ENCODE data around the gene FIGN. TPM values are rescaled to one million over a fixed set of nuclear protein-coding genes. Genes with fewer than 3 reads are reported as not detected.

FIGN gene
- total RNA-seq, 6 donors from 2014 or later: 0.91 to 4.5 (median 4.1) TPM

- Histone ChIP-seq H3K27ac (no peak overlapping the region), H3K4me3 (no peak overlapping the region)
- ATAC-seq (ENCODE audit: low FRiP score in 2 of 2): no peak
Measured at GRCh38 chr2:163665817-163666216, 70.0 kb downstream of the FIGN start.

GRCh38 chr2:163665051-163665450, 70.8 kb downstream of the FIGN start:
- Histone ChIP-seq H3K4me1 (peaks cover 0 to 6% (median 0%) of the 10 kb centered on the region in 4 donors), H3K9me3 (no peaks in the 10 kb centered on the region), H3K4me3 (no peak overlapping the region), H3K27ac (no peak overlapping the region), H3K36me3 (no peaks in the 10 kb centered on the region), H3K27me3 (no peaks in the 10 kb centered on the region)
- DNase-seq: no peak
- WGBS, 2 donors: 77 to 89% methylated on average over 2 of the region's 2 CpGs
- TF ChIP-seq POLR2AphosphoS5 (IDR thresholded peaks at IDR 0.05) (no peak), CTCF (IDR thresholded peaks at IDR 0.05) (no peak), EP300 (IDR thresholded peaks at IDR 0.05) (no peak), POLR2A (IDR thresholded peaks at IDR 0.05) (no peak)
- ATAC-seq (ENCODE audit: low FRiP score in 2 of 2): no peak

More at GRCh38 chr2:163665817-163666216, 70.0 kb downstream of the FIGN start:
- H3K36me3 ChIP-seq: no peaks in the 10 kb centered on the region
- H3K9me3 ChIP-seq: no peaks in the 10 kb centered on the region
- DNase-seq: no peak
- peaks cover 0 to 6% (median 0%) of the 10 kb centered on the region in 4 donors for H3K4me1 ChIP-seq
- H3K27me3 ChIP-seq: no peaks in the 10 kb centered on the region
- TF ChIP-seq CTCF (IDR thresholded peaks at IDR 0.05) (no peak), EP300 (IDR thresholded peaks at IDR 0.05) (no peak), POLR2A (IDR thresholded peaks at IDR 0.05) (no peak), POLR2AphosphoS5 (IDR thresholded peaks at IDR 0.05) (no peak)

- Histone ChIP-seq H3K36me3 (no peaks in the 10 kb centered on the region), H3K27me3 (no peaks in the 10 kb centered on the region), H3K27ac (no peak overlapping the region), H3K4me3 (no peak overlapping the region), H3K4me1 (peaks cover 0 to 6% (median 0%) of the 10 kb centered on the region in 4 donors), H3K9me3 (no peaks in the 10 kb centered on the region)
- DNase-seq (no peak), ATAC-seq (ENCODE audit: low FRiP score in 2 of 2) (no peak)
- TF ChIP-seq EP300 (IDR thresholded peaks at IDR 0.05) (no peak), POLR2AphosphoS5 (IDR thresholded peaks at IDR 0.05) (no peak), POLR2A (IDR thresholded peaks at IDR 0.05) (no peak), CTCF (IDR thresholded peaks at IDR 0.05) (no peak)
- 77 to 80% methylated on average over 5 of the region's 5 CpGs for WGBS, 2 donors
Measured at GRCh38 chr2:163664610-163665009, 71.2 kb downstream of the FIGN start.

- Histone ChIP-seq H3K36me3 (no peaks in the 10 kb centered on the region), H3K27me3 (no peaks in the 10 kb centered on the region), H3K4me1 (peaks cover 0 to 3% (median 0%) of the 10 kb centered on the region in 4 donors), H3K4me3 (no peak overlapping the region), H3K9me3 (no peaks in the 10 kb centered on the region), H3K27ac (no peak overlapping the region)
- 78 to 82% methylated on average over 3 to 4 of the region's 4 CpGs for WGBS, 2 donors
- TF ChIP-seq POLR2A (IDR thresholded peaks at IDR 0.05): no peak
- no peak for TF ChIP-seq POLR2AphosphoS5 (IDR thresholded peaks at IDR 0.05)
- TF ChIP-seq CTCF (IDR thresholded peaks at IDR 0.05): no peak
- no peak for TF ChIP-seq EP300 (IDR thresholded peaks at IDR 0.05)
- no peak for ATAC-seq (ENCODE audit: low FRiP score in 2 of 2)
- DNase-seq: peak in 1 of 2 donors; percentile 15
Measured at GRCh38 chr2:163662141-163662780, 73.5 kb downstream of the FIGN start.

GRCh38 chr2:163659224-163659623, 76.6 kb downstream of the FIGN start:
- TF ChIP-seq POLR2AphosphoS5 (IDR thresholded peaks at IDR 0.05) (no peak), CTCF (IDR thresholded peaks at IDR 0.05) (no peak), EP300 (IDR thresholded peaks at IDR 0.05) (no peak), POLR2A (IDR thresholded peaks at IDR 0.05) (no peak)
- Histone ChIP-seq H3K27ac (no peak overlapping the region), H3K9me3 (no peaks in the 10 kb centered on the region), H3K4me3 (no peak overlapping the region), H3K4me1 (peaks cover 0 to 11% (median 0%) of the 10 kb centered on the region in 4 donors), H3K27me3 (no peaks in the 10 kb centered on the region), H3K36me3 (no peaks in the 10 kb centered on the region)
- ATAC-seq (ENCODE audit: low FRiP score in 2 of 2) (no peak), DNase-seq (no peak)
- WGBS, 2 donors: 79 to 84% methylated on average over 2 of the region's 2 CpGs

Measured in upper lobe of left lung (tissue), 6 donors.